GM21619 (cell line): ENCODE measurements around the gene ASB13.

Source experiments
- ATAC-seq: cut with Tn5 transposase; IDR thresholded peaks from one replicate; pipeline ENCODE4 v1.9.1; 2021; ENCODE audit not compliant: unreplicated experiment

The ASB13 gene

DNA sequence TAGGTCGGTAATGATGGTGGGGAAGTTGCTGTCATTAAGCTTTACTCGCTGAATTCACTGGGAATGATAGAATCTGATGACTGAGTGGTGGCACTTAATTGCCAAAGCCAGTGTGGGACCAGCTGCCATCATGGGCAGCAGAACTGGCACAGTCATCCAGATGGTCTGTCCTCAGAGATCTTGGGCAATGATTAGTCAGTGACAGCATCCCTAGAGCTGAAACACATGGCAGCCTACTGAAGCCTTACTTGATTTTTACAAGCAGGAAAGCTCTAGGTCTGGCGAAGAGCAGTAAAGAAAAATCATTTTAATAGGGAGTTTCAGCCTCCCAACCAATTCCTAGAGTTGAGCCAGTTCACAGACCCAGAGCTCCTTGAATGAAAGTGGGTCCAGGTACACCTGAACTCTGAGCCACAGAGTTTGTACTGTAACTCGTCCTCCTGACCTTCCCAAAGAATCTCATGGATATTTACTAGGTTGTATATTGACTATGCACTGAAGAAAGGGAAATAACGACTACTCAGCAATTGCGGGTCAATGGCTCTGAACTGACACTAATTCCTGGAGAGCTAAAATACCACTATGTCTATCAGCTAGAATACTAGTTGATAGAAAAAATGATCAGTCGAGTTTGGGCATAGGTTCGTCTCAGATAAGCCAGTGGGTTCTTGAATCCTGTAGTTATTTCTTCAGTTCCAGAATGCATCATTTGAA, 4.4 kb upstream of the ASB13 start:
- ATAC-seq = no peak

- ATAC-seq = no peak
Measured at GRCh38 chr10:5669604-5670003, 3.2 kb upstream of the ASB13 start.

- ATAC-seq = no peak
Measured at GRCh38 chr10:5668429-5668828, 2.0 kb upstream of the ASB13 start.

DNA sequence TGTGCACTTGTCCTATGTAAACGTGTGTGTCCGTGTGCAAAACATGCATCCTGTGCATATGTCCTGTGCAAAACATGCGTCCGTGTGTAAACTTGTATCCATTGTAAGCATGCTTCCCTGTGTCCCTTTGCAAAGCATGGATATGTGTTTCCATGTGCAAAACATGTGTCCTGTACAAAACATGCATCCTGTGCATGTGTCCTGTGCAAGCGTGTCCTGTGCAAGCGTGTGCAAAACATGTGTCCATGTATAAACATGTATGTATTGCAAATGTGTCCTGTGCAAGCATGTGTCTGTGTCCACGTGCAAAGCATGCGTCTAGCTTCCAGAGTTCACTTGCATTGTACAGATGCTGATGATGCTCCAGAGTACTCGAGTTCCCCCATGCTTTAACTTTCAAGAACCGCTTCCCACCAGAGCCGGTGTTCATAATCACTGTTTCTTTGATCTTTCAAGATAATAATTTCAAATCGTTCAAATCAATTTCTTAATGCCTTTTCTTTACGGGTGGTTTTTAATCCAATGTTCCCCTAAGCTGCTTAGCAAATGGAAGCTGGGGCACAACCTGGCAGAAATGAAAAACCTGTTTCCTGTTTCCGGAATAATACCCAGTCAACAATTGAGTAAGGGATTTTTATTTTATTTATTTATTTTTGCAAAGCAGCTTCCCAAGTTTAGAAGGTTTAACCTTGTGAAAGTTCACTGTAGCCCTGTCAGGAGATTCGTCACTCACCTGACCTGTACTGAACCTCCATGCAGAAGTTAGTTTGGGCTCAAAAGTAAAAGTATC, 641 bp upstream of the ASB13 start:
- ATAC-seq = no peak

DNA sequence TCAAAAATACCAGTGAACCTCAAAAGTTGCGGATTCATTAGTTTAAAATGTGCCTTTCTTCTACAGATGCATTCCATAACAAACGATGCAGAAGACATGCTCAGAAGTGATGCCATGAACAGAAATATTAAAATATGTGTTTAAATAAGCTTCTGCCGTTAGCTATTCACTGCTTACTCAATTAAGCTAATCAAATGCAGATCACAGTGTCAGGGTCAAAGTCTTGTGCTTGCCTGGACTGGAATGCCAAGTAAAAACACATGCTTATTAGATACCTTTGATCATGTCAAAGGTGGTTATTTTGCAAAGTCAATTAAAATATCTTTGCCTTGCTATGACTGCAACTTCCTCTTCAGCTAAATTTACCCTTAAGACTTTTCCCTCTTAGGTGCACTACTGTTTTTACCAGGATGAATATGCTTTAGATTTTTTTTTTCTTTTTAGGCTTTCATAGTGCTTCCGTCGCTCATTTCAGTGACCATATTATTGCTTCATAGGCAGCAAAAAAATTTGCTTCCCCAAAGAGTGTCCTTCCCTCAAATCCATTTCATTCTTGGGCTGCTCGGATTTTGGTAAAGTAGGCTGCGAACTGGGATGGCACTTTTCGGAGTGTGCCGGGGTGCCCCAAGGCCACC, 905 bp downstream of the ASB13 start:
- no peak for ATAC-seq

DNA sequence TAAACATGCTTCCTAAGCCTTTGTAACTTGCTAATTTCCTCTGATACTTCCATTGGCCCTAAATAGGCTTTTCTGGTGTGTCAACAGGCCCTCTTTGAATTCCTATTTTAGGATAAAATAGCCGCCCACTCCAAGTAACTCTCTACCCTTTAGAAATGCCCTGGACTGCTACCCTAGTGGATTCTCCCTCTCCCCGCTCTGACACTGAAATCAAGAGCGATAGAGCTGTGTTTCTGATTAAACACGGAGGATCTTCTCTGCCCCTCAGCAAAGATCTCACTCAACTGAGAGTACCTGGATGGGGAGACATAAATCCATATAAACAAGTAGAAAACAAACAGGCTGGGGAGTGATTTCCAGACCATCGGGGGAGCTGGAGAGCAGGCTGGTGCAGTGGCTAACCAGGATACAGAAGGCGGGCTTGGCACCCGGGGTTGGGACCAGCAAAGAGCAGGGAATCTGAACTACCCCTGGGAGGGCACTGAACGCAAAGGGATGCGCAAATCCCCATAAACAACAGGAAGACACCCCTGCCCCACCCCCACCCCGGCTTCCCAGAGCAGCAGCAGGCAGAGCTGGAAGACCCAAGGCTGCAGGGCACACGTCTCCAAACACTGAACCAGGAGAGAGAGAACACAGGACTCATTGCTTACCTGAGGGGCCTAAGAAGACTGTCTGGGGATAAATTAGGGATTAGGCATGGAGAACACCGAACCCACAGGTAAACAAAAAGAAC, 2.5 kb downstream of the ASB13 start:
- ATAC-seq = no peak

DNA sequence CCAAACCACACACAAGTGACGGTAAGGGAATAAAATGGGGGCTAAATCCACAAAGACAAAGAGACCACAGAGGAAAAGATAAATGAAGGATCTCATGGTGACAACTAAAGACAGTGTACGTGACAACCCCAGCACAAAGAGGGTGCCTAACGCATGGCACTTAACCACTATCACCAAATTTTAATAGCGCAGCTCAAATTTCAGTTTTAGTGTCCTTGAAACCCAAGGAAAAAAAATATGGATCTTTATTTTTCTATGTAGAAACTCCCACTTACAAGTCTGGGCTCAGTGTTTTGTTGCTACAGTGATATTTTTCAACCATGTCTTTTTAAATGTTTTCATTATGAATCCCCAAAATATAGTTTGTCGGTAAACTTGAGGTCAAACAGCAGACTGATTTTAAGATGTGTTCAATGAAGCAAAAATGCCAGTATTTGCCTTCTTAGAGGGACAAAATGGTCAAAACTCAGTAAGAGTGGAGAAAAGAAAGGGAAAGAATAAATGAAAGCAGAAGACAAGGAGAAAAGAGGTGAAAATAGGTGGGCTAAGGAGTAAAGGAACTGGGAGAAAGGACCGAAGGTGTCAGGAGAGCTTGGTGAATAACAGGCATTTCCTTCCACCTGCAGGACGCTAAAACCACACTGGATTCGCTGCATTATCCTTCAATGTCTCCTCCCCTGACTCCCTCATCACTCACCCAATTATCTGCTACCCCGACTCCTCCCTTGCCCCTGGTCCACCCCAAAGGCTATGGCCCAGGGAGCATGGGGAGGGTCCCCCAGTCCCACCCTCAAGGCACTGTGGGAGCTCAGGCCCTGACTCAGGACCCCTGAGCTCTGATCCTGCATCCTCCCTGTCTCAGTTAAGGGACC, 3.5 kb downstream of the ASB13 start:
- ATAC-seq = no peak

DNA sequence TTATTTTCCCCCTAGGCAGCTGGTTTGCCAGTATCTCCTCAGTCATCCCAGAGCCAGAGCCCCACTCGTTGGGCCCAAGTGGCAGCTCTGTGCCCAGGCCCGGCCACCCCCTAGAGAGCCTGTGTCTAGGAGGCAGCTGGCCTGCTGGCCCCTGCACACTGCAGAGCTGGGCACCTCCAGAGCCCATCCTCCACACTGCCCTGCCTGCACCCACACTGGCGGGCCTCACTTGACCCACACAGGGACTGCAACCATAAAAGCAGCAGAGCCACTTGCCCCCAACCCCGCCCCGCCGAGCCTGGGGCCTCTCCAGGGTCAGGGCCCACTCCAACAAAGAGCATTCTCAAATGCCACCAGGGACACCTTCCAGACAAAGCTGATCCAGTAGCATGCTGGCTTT, 5.4 kb downstream of the ASB13 start:
- no peak for ATAC-seq

DNA sequence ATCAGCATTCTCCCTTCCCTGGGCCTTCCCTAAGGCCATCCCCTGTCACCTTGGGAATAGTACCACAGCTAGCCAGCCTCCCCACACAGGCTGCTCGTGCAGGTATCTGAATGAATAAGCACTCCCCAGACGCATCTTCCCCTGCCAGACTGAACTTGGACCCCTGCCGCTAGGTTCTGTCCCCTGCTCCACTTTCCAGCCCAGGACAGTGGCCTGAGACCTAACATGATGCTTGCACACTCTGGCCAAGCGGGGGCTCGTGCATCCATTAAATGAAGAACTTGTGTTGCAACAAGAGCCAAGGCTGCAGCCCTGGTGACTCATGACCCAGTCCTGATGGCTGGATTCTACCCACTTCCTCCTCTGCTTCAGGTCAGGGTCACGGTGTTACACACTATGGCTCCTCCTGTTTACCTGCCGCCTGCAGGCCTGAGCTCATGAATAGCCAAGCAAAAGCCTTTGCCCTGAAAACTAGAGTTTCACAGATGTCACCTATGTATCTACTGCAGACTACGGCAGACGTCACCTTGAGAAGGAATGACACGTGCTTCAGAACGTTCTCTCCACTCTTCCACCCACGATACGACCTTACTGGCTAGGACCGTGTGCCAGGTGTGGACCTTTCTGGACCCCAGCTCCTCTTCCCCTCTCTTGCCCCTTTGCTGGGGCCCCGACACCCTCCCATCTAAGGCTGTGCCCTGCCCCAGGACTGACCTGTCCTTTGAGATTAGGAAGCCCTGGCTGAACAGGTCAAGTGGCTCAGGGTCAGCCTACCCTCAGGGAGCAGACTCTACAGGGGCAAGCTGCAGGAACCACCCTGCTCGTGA, 6.5 kb downstream of the ASB13 start:
- peak; percentile 62 for ATAC-seq

DNA sequence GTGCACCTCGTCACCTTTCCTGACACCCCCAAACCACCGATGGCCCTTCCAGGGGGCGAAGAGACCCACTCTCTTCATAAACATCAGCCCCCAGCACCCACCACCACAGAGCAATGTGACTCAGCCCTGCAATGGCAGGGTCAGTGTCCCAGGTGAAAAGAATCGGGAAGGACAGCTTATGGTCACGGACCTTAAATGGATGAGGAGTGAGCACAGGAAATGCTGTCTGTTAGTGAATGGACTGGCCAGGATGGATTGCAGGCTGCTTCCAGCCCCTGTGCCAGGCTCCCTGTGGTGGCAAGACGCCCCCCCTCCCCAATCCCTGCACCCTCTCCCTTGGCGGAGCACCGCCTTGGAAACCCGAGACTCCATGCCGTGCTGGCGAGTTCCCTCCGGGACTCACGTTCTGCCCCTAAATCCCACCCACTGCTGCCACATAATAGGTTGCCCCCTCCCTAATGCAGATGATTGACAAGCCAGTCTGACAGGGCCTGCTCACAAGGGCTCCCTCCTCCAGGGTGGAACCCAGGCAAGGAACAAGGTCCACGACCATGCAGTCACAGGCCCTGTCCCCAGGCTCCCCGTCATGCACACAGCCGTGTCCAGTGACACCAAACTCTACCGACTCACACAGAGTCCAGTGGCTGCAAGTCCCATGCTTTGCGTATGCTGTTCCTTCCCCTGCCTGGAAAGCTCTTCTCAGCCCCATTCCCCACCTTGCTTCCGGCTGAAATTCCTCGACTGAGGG, 7.3 kb downstream of the ASB13 start:
- ATAC-seq = no peak

DNA sequence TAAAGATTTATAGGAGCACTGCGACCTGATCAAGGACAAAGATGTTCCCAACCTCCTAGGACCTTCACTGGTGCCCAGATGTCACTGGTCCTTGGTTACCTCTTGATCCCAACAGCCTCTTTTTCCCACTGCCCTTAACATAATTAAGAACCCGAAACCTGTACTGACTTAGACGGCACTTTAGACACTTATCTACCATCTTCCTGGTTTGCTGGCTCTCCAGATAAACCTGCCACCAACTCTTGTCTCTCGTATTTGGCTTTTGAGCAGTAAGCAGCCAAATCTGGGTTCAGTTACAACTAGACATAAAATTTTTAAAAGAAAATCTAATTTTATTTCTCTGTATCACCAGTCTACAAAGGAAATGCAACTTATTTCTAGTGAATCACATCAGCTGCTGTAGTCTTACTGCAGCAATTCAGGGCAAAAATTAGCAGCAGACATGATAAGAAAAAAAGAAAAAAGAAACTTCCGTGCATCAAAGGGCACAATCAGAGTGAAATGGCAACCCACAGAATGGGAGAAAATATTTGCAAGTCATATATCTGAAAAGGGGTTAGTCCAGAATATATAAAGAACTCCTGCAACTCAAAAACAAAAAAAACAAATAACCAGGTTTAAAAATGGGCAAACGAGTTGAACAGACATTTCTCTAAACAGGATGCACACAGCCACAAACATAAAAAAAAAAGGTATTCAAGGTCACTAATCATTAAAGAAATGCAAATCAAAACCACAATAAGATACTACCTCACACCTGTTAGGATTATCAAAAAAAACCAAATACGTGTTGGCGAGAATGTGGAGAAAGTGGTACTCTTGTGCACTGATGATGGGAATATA, 9.4 kb downstream of the ASB13 start:
- ATAC-seq = peak; percentile 52

- no peak for ATAC-seq
Measured at GRCh38 chr10:5655121-5655520, 11.3 kb downstream of the ASB13 start.

GRCh38 chr10:5654218-5654755, 12.1 kb downstream of the ASB13 start:
- ATAC-seq = no peak

DNA sequence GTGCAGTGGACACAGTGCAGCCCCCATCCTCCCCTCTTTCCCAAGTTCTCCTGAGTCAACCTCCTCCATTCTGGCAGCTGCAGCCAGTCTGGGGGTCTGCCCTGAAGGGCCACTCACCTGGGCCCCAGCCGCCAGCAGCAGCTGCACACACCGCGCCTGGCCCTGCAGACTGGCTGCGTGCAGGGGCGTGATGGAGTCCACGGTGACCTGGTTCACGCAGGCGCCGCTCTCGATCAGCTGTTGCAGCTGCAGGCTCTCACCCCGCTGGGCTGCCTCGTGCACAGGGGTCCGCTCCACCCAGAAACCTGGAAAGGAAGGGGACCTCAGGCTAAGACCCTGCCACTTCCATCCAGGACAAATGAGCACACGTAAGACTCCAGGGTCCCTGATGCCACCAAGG, 13.6 kb downstream of the ASB13 start:
- no peak for ATAC-seq

DNA sequence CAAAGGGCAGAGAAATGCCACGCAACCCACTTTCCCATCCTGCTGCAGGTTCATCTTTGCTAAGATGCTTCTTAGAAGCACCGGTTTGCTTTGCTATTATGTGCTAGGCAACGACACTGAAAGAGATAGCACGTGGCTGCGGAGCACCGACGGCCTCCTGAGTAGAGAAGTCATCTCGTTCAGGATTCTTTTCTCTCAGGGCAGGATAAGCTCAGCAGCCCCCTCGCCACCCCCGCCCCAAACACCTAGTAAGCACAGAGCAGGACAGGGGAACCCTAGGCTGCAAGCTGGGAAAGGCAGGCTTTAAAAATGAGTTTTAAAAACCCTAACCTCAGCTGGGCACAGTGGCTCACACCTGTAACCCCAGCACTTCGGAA, 15.0 kb downstream of the ASB13 start:
- ATAC-seq = no peak

DNA sequence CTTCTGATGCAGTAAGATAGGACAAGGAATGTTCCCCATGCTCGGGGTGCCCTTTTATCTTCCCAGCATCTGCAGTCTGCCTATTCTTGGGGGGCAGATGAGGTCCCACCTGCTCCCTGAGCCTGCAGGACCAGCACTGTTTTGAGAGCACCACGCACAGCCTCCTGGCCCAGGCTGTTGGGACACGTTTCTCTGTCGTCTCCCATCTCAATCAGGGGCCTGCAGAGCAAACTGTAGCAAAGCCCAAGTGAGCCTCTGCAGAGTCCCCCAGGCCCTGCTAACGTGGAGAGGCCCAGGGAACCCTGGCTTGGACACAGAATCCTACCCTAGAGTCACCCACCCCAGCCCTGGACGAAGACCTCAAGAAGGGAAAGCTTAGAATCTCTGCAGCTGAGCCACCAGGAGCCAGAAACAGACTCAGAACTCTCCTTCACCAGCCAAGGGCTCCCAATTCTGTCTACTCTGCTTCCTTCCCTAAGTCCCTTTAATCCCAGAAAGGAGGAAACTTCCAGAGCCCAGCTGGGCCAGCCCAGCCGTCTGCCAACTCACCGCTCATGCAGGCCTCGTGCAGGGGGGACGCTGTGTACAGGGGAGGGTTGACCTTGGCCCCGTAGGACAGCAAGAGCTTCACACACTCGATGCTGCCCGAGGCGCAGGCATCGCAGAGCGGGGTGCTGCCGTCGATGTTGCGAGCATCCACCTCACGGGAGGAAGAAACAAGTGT, 15.6 kb downstream of the ASB13 start:
- no peak for ATAC-seq

DNA sequence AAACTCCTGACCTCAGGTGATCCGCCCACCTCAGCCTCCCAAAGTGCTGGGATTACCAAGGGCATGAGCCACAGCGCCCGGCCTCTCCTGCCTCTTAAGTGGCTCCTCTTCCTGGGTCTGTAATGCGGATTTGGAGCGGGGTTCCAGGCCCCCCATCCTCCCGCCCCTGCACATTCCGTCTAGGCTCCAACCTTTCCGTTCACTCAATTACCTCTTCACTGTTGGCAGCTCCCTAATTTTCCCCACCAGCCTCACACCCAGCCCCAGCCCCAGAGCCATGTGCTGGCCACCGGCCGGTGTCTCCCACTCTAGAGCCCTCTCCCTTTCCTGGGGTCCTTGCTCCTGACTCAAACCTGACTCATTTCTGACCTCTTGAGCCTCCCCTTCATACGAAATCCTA, 16.6 kb downstream of the ASB13 start:
- no peak for ATAC-seq
